Subcutaneous adipose tissue (tissue), 4 donors: ENCODE data around the gene FAAP24. TPM values are rescaled to one million over a fixed set of nuclear protein-coding genes. Genes with fewer than 3 reads are reported as not detected.

Source experiments
- total RNA-seq, 4 donors: library from RNA; depleted of rRNA; stranded (reverse); fragments of >200 nt; gene quantifications; one replicate each; pipeline ENCODE4 v1.1.0, GENCODE V29; 2016
- TF ChIP-seq, protein P1 (sequence below): fragments of 450-650 bp; IDR thresholded peaks from one replicate; pipeline ENCODE4 v1.5.1; 2016; ENCODE audit warnings: low read depth, mild to moderate bottlenecking, control low read depth, antibody characterized with exemption, moderate library complexity

FAAP24 gene, protein sequence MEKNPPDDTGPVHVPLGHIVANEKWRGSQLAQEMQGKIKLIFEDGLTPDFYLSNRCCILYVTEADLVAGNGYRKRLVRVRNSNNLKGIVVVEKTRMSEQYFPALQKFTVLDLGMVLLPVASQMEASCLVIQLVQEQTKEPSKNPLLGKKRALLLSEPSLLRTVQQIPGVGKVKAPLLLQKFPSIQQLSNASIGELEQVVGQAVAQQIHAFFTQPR
- 1 to 10 TPM in 3 of 4 donors, under 1 TPM in 1; 0.75 to 3.9 (median 2.3) TPM for total RNA-seq

DNA sequence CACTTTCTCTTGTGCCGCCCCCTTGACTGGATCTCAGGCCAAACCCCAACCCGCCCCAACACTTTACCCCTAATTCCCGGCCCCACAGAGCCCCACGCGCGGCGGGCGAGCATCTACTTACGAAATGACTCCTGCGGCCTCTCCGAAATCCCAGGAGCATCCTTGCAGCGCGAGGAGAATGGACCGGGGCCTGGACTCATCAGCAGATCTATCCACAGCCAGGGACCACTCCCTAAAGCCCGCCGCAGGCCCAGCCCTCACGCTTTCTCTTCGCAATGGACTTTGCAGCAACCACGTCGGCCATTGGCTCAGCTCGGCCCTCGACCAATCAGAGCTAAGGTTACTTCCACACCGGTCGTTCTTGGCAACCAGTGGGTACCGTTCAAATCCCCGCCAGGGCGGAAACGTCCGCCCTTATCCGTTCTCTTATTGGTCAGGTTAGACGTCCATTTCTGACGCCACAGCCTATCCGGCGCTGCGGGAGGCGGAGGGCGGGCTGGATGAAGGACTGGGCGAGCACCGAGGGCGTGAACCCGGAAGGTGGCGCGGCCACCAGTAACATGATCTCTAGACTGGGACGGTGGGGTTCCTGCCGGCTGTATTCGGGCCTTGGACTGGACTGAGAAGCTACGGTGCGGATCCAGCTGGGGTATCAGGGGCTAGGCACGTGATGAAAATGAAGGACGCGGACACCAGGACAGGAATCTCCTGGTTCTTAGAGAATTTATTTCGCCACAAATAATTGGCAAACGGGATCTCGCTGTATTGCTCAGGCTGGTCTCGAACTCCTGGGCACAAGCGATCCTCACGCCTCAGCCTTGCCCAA is at the start of gene FAAP24, which contains the start of gene CEP89:
Gene FAAP24 (plus strand): TSS at position 528 of the 826 bp plus-strand sequence. CDS start 955 bp downstream, outside the sequence.
Gene CEP89 (minus strand): TSS at position 244 of the 826 bp plus-strand sequence. CDS start 84 bp downstream, at position 160.
- TF ChIP-seq, protein P1, sequence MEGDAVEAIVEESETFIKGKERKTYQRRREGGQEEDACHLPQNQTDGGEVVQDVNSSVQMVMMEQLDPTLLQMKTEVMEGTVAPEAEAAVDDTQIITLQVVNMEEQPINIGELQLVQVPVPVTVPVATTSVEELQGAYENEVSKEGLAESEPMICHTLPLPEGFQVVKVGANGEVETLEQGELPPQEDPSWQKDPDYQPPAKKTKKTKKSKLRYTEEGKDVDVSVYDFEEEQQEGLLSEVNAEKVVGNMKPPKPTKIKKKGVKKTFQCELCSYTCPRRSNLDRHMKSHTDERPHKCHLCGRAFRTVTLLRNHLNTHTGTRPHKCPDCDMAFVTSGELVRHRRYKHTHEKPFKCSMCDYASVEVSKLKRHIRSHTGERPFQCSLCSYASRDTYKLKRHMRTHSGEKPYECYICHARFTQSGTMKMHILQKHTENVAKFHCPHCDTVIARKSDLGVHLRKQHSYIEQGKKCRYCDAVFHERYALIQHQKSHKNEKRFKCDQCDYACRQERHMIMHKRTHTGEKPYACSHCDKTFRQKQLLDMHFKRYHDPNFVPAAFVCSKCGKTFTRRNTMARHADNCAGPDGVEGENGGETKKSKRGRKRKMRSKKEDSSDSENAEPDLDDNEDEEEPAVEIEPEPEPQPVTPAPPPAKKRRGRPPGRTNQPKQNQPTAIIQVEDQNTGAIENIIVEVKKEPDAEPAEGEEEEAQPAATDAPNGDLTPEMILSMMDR, result no peak

DNA sequence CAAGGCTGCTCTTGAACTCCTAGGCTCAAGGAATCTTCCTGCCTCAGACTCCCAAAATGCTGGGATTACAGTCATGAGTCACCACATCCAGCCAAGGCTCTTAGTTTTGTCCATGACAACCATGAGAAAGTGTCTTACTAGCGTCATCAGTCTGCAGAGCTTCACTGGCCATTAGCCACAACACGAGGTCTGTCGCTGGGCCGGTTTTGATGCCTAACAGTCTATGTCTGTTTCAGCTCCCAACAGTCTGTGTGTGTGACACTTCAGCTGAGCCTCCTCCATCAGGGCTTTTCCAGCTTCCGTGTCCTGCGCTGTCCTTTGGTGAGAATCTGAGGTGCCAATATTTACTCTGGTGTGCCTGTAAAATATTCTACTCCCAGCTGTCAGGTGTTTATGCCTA is 47.8 kb upstream of the FAAP24 start:
- TF ChIP-seq, protein P1, result no peak

DNA sequence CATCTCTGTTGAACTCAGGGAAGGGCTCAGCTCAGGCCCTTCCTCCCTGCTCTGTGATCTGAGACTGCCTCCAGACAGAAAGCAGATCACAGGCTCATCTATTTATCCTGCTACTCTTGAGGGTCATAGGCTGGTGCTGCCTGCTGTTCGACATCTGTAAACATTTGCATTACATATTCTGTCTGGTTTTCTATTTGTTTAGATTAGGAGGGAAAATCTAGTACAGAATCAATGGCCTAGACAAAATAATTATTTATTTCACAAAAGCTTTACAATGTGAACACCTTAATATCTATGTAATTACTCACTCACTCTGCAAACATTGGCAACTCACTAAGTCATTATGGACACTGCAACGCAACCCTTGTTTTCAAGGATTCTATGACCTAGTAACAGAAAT is 43.2 kb upstream of the FAAP24 start:
- TF ChIP-seq, protein P1, result no peak

DNA sequence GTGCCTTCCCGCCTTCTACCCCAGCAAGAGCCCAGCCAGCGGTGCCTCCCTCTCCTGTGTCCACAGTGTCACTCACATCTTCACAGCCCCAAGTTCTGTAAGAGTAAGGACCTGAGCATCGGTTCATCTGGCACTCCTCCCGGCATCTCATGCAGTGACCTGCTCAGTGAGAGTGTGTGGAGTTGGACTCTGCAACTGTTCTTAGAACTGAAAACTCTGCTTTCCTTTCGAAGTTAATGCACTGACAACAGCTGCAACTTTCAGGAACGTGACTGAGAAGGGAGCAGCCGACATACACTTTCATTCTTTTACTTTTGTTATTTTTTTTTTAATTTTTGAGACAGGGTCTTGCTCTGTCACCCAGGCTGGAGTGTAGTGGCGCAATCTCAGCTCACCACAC is 41.5 kb upstream of the FAAP24 start:
- TF ChIP-seq, protein P1, result no peak

DNA sequence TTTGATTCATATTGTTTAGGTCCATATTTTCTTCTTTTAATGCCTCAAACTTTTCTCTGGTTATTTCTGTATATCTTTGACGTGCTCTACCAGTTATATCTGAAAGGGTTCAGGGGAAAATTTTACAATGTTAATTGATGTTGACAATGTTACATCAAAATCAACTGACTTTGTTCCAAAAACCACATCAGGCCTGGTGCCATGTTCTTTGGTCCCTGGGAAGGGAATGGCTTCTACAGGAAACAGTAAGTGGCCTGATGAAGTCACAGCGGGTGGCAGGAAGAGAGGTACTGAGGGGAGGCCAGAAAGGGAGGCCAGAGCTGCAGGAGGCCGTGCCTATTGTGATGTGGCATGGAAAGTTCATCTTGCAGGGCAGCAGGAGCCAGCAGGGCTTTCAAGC is 38.5 kb upstream of the FAAP24 start:
- TF ChIP-seq, protein P1, result no peak

DNA sequence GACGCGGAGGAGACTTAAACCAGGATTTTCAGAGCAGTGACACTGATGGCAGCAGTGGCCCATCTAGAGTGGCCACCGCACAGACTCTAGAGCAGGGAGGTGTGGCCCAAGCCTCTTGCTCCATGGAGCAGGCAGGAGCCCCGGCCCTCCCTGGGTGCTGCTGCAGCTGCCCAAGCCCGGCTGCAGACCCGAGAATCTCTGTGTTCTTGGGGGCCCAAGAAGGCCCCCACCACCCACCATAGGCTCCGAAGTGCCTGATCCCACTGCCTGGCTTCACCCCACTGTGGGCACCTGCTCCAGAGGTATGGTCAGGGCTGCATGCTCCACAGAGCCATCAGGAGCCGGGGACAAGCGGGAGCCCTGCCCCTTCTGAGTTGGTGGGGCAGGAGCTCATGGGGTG is 36.4 kb upstream of the FAAP24 start:
- TF ChIP-seq, protein P1, result no peak

DNA sequence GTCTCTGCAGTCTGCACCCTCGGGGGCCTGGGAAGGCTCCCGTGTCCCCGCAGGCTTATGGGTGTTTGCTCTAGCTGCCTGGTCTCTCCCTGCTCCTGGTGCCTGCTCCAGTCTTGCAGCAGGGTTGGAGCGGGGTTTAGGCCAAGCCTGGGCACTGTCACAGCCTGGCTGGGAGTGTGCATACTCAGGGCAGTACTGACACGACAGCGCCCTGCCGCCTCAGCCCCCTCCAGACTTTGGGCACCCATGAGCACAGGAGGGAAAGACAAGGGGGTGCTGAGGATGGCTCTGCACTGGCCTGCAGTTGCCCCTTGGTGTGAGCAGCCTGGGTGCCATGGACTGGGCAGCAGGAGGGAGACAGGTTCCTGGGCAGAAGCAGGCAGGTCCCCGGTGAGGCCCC is 36.0 kb upstream of the FAAP24 start:
- TF ChIP-seq, protein P1, result no peak
